ENCODE data around the gene LAMC1.

Gene LAMC1

DNA sequence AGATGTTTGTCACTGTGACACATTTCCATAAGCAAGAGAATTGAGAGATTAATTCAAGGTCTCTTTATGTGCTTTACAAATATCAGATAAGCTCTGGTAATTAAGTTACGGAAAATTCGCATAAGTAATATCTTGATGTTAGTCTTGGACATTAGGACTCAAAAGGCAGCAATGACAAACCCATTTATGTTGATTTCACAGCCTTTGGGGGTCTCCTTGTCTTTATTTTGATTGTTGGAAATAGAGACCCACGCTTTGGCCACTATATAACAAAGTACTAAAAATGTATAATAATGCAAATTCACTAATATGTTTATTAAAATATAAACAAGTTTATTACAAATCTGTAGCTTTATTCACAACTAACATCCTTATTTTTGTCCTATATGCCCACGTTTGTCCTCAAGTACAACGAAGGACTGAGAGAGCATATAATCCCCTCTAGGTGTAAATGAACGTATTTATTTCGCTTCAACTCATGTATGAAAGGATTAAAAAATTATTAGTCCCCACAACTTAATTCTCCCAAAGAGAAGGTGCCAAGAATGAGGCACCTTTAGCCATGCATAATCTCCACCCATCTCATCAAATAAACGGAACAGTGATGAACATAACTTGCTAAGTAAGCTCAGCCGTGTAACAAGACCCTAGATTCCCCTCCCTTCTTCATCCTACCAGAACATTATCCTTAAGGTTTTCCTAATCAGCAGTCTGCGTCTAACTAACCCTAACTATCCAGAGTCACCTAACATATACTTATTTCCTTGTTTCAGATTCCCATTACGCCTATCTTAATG is 1.6 kb upstream of the LAMC1 start:
- no peak for DNase-seq

- peak; percentile 52 for DNase-seq
Measured at GRCh38 chr1:183022202-183023145, 746 bp upstream of the LAMC1 start.

- peak; percentile 41 for DNase-seq
Measured at GRCh38 chr1:183023601-183024316, 539 bp downstream of the LAMC1 start.

- no peak for DNase-seq
Measured at GRCh38 chr1:183024317-183025009, 1.2 kb downstream of the LAMC1 start.

GRCh38 chr1:183025010-183025337 is 1.8 kb downstream of the LAMC1 start:
- DNase-seq: no peak

GRCh38 chr1:183025782-183026774 is 2.9 kb downstream of the LAMC1 start:
- DNase-seq: no peak

DNA sequence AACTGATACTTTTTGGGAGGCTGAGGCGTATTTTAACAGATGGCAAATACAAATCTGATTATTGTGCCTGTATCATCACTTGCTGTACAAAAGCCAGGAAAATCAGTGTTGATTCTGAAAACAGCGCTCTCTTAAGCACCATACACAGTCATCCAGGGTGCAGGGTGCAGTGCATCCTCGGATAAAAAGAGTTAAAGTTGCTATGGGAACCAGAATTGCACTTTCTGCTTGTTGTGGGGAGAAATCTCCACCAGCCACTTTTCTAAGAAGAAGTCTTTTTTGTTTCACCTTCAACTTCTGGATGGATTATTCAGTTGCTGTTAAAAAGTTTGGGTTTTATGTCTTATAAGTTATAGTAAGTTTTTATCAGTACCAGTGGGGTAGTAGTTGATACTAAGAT is 3.8 kb downstream of the LAMC1 start:
- no peak for DNase-seq

DNA sequence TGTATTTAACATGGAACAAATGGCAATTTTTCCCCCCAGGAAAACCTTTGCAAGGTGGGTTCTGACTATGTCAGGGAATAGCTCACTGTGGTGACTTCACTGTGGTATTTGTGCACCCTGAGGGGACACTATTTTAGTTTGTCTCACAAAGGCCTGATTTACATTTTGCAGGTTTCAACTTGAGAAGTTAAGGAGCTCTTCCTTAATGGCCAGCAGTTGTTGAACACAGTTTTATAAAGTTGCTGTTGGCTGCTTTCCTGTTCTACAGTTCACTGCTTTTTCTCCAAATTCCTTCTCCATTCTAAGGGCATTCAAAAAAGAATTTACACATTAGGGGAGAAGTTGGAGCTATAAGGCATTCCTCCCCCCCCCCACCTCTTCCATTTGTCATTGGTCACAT is 4.6 kb downstream of the LAMC1 start:
- DNase-seq: no peak

- DNase-seq: no peak
Measured at GRCh38 chr1:183029591-183030000, 6.4 kb downstream of the LAMC1 start.

DNA sequence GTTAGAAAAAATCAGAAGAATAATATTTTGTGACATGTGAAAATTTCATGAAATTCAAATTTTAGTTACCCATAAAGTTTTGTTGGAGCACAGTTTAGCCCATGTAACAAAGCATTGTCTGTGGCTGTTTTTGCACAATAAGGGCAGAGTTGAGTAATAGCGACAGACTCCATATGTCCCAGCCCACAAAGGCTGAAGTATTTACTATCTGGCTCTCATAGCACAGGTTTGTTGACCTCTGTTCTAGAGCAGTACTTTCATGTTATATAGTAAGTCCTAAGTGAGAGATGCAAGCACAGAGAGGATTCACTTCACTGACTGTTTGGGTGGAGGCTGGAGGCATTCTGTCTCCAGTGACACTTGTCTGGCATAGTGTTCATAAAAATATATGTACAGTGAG is 6.8 kb downstream of the LAMC1 start:
- DNase-seq: no peak

GRCh38 chr1:183032122-183032921 is 9.1 kb downstream of the LAMC1 start:
- DNase-seq: no peak

- DNase-seq: no peak
Measured at GRCh38 chr1:183033205-183033604, 10.0 kb downstream of the LAMC1 start.

DNA sequence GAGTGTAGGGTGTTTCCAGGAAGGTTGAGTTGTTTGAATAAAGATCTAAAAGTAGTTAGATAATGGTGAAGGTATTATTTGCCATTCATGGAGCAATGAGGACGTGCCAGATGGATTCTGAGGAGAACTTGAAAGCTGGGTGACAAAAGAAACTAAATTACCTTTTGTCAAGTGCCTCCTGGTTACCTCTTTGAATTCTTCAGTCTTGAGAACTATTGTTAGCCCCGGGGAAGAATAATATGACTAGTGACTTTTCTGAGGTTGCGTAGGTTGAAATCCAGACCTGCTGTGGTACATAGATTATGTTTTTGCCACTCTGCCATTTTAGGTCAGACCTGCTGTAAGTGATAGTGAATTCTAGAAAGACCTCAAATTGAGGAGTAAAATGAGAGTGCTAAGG is 11.5 kb downstream of the LAMC1 start:
- no peak for DNase-seq

DNA sequence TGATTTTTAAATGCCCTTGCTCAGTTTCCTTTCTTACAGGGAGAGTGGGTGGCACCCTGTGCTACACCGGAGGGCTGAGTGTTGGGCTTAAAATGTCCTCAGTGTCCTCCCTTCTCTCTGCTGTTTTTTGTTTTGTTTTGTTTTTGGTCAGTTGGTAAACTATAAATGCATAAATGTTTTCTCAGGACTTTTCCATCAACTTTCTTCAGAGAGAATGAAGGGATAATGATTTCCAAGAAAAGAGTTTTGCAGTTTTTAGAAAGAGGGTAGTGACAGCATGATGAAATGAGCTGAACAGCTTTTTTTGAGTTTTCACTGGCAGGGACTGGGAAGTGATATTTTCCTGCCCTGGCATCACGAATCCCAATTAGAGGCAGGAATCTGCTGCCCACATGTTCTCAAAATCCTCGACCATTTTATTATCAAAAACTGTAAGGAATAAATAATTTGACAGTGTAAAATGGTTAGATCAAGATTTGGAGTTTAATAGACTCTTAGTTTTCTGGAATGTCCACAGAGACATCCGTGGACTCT is 15.2 kb downstream of the LAMC1 start:
- DNase-seq: no peak

- DNase-seq: no peak
Measured at GRCh38 chr1:183038913-183039312, 15.7 kb downstream of the LAMC1 start.

DNA sequence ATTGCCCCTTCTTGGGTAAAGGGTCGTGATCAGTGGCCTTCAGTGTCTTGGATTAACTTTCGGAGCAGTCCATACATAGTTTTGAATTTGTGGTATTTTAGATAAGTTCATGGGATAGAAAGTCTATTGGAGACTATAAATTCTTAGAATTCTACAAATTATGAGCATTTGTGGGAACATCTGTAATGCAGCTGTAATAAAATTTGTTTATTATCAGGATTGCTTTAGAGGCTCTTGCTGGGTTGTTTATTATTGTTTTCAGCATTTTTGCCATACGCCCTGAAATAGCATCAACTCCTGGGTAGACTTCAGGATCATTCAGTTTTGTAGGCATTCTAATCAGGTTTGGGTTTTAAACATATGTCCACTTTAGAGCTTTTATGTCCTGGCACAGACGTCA is 16.1 kb downstream of the LAMC1 start:
- no peak for DNase-seq

DNA sequence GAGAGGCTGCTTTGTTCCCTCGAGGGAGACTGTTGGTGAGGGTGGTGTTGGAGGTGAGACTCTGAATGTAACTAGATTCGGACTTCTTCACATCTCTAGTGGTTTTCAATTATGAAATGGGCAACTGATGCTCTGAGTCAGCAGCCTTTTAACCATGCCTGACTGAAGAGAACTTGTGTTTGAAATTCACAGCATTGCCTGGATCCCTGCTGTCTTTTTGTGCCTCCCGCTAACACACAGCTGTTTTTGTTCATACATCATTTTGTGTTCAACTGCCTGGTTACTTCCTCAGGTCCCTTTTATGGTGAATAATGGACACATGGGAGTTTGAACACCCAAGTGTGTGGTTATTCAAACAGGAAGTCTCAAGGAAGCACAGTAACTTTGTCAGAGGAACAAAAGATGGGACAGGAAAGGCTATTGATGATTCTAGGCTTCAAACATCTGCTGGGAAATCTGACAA is 16.8 kb downstream of the LAMC1 start:
- DNase-seq: no peak

DNA sequence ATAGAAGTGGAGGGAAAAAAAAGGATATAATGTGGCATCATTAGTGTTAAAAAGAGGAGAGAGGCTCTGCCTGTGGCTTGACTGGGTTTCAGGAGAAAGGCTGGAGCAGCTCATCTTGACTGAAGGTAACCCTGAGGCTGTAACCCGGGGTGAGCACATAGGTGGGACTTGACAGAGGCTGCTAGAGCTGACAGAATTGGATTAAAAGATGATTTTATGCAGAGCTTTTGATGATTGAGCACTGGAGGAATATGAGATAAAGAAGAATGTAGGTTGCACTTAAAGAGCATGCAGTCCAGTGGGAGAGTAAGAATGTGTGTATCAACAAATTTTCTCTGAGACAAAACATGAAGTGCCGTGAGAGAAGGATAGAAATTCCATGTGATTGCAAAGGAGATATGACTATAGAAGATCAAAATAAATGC is 17.3 kb downstream of the LAMC1 start:
- no peak for DNase-seq

- no peak for DNase-seq
Measured at GRCh38 chr1:183043254-183043653, 20.0 kb downstream of the LAMC1 start.

All from hematopoietic multipotent progenitor cell treated with erythropoietin and hydrocortisone succinate and interleukin-3 and kit ligand, for 8 days (in vitro differentiated cells).